ENCODE results near the gene ZNF296.
"Not testable (repeated sequence)": the region's sequence is repeated elsewhere in the genome, so short reads cannot be mapped to it uniquely, and the experiment has no call there.

ZNF296 gene

GRCh38 chr19:45112111-45112827 is 36.0 kb upstream of the ZNF296 start:
- Mint-ChIP-seq H3K36me3 (peaks cover 4% of the 10 kb centered on the region), H3K9me3 (no peaks in the 10 kb centered on the region)

GRCh38 chr19:45110851-45111266 is 34.6 kb upstream of the ZNF296 start:
- DNase-seq (ENCODE audit: low spot score in 2 of 2) (no peak), ATAC-seq (peak; percentile 97)
- H3K36me3 Mint-ChIP-seq: no peaks in the 10 kb centered on the region
- H3K27ac Mint-ChIP-seq: peak overlapping the region; percentile 52
- H3K4me3 Mint-ChIP-seq: no peak overlapping the region
- no peaks in the 10 kb centered on the region for H3K9me3 Mint-ChIP-seq
- H3K4me1 Mint-ChIP-seq: peaks cover 39% of the 10 kb centered on the region

More at GRCh38 chr19:45112111-45112827, 36.0 kb upstream of the ZNF296 start:
- peak overlapping the region; percentile 52 for H3K27ac Mint-ChIP-seq
- DNase-seq (ENCODE audit: low spot score in 2 of 2) (no peak), ATAC-seq (no peak)
- H3K4me1 Mint-ChIP-seq: peaks cover 51% of the 10 kb centered on the region
- no peak overlapping the region for H3K4me3 Mint-ChIP-seq

- Mint-ChIP-seq H3K4me3 (no peak overlapping the region), H3K27ac (no peak overlapping the region), H3K36me3 (no peaks in the 10 kb centered on the region), H3K4me1 (peaks cover 63% of the 10 kb centered on the region), H3K9me3 (no peaks in the 10 kb centered on the region)
- ATAC-seq (no peak), DNase-seq (ENCODE audit: low spot score in 2 of 2) (no peak)
Measured at GRCh38 chr19:45107621-45108150, 31.4 kb upstream of the ZNF296 start.

- H3K4me1 Mint-ChIP-seq: peaks cover 70% of the 10 kb centered on the region
- not testable (repeated sequence) for ATAC-seq; H3K36me3 Mint-ChIP-seq; H3K9me3 Mint-ChIP-seq; DNase-seq (ENCODE audit: low spot score in 2 of 2); H3K27ac Mint-ChIP-seq; H3K4me3 Mint-ChIP-seq
Measured at GRCh38 chr19:45106363-45106762, 30.1 kb upstream of the ZNF296 start.

- no peaks in the 10 kb centered on the region for H3K9me3 Mint-ChIP-seq
- H3K27ac Mint-ChIP-seq: peak overlapping the region; percentile 93
- peaks cover 66% of the 10 kb centered on the region for H3K4me1 Mint-ChIP-seq
- DNase-seq (ENCODE audit: low spot score in 2 of 2): no peak
- ATAC-seq: no peak
- H3K36me3 Mint-ChIP-seq: no peaks in the 10 kb centered on the region
- peak overlapping the region; percentile 58 for H3K4me3 Mint-ChIP-seq
Measured at GRCh38 chr19:45104658-45105349, 28.5 kb upstream of the ZNF296 start.

GRCh38 chr19:45103508-45104319 is 27.4 kb upstream of the ZNF296 start:
- Mint-ChIP-seq H3K9me3 (no peaks in the 10 kb centered on the region), H3K4me3 (peak overlapping the region; percentile 58), H3K36me3 (no peaks in the 10 kb centered on the region), H3K27ac (peak overlapping the region; percentile 93), H3K4me1 (peaks cover 67% of the 10 kb centered on the region)
- ATAC-seq: peak; percentile 37
- no peak for DNase-seq (ENCODE audit: low spot score in 2 of 2)

GRCh38 chr19:45103156-45103507 is 26.9 kb upstream of the ZNF296 start:
- Mint-ChIP-seq H3K4me3 (peak overlapping the region; percentile 58), H3K36me3 (no peaks in the 10 kb centered on the region), H3K4me1 (peaks cover 70% of the 10 kb centered on the region), H3K9me3 (no peaks in the 10 kb centered on the region), H3K27ac (peak overlapping the region; percentile 93)
- DNase-seq (ENCODE audit: low spot score in 2 of 2) (no peak), ATAC-seq (peak; percentile 79)

- peaks cover 77% of the 10 kb centered on the region for H3K4me1 Mint-ChIP-seq
- DNase-seq (ENCODE audit: low spot score in 2 of 2): no peak
- H3K27ac Mint-ChIP-seq: no peak overlapping the region
- ATAC-seq: no peak
- H3K9me3 Mint-ChIP-seq: no peaks in the 10 kb centered on the region
- H3K36me3 Mint-ChIP-seq: peaks cover 5% of the 10 kb centered on the region
- peak overlapping the region; percentile 58 for H3K4me3 Mint-ChIP-seq
Measured at GRCh38 chr19:45102481-45102880, 26.2 kb upstream of the ZNF296 start.

- H3K4me1 Mint-ChIP-seq: peaks cover 83% of the 10 kb centered on the region
- H3K4me3 Mint-ChIP-seq: no peak overlapping the region
- no peak for DNase-seq (ENCODE audit: low spot score in 2 of 2)
- ATAC-seq: no peak
- H3K9me3 Mint-ChIP-seq: no peaks in the 10 kb centered on the region
- H3K36me3 Mint-ChIP-seq: peaks cover 10% of the 10 kb centered on the region
- peak overlapping the region; percentile 46 for H3K27ac Mint-ChIP-seq
Measured at GRCh38 chr19:45101806-45102205, 25.5 kb upstream of the ZNF296 start.

GRCh38 chr19:45100846-45101252 is 24.6 kb upstream of the ZNF296 start:
- Mint-ChIP-seq H3K4me1 (peaks cover 91% of the 10 kb centered on the region), H3K27ac (peak overlapping the region; percentile 46), H3K4me3 (no peak overlapping the region), H3K9me3 (no peaks in the 10 kb centered on the region), H3K36me3 (peaks cover 10% of the 10 kb centered on the region)
- ATAC-seq (no peak), DNase-seq (ENCODE audit: low spot score in 2 of 2) (no peak)

GRCh38 chr19:45100201-45100600 is 23.9 kb upstream of the ZNF296 start:
- Mint-ChIP-seq H3K4me1 (peaks cover 89% of the 10 kb centered on the region), H3K9me3 (no peaks in the 10 kb centered on the region), H3K36me3 (peaks cover 10% of the 10 kb centered on the region), H3K4me3 (no peak overlapping the region), H3K27ac (peak overlapping the region; percentile 46)
- no peak for ATAC-seq
- no peak for DNase-seq (ENCODE audit: low spot score in 2 of 2)

- H3K4me3 Mint-ChIP-seq: no peak overlapping the region
Measured at GRCh38 chr19:45099467-45100191, 23.4 kb upstream of the ZNF296 start.

GRCh38 chr19:45098521-45099466 is 22.5 kb upstream of the ZNF296 start:
- Mint-ChIP-seq H3K36me3 (peaks cover 24% of the 10 kb centered on the region), H3K9me3 (no peaks in the 10 kb centered on the region), H3K4me3 (no peak overlapping the region), H3K27ac (peak overlapping the region; percentile 79), H3K4me1 (peaks cover 88% of the 10 kb centered on the region)
- no peak for DNase-seq (ENCODE audit: low spot score in 2 of 2)
- ATAC-seq: no peak

More at GRCh38 chr19:45099467-45100191, 23.4 kb upstream of the ZNF296 start:
- no peak for ATAC-seq
- Mint-ChIP-seq H3K27ac (peak overlapping the region; percentile 79), H3K36me3 (peaks cover 16% of the 10 kb centered on the region), H3K9me3 (no peaks in the 10 kb centered on the region), H3K4me1 (peaks cover 88% of the 10 kb centered on the region)
- DNase-seq (ENCODE audit: low spot score in 2 of 2): no peak

Measured in stimulated activated effector memory CD8-positive, alpha-beta T cell treated with anti-CD3 and anti-CD28 coated beads, Interleukin-12 subunit alpha, Interleukin-12 subunit beta, amount 100 ng/mL, for 72 hours (primary cell).